ENCODE measurements around the gene ABI3BP. TPM values are rescaled to one million over a fixed set of nuclear protein-coding genes. Genes with fewer than 3 reads are reported as not detected.

ABI3BP gene
- total and polyA plus RNA-seq, 10 of the 15 experiments (the other 5 are each of a cell fraction or from before 2014, with no cell fraction given), result 0.03 to 0.42 (median 0.11) TPM; not detected in 4

GRCh38 chr3:100708644-100708988, 284.6 kb downstream of the ABI3BP start (continued):
- TF ChIP-seq PAX5 (IDR thresholded peaks at IDR 0.05; ENCODE audit: borderline replicate concordance, low read depth, low read length) (no peak), RBBP5 (conservative IDR thresholded peaks at IDR 0.05) (no peak), ATF7 (IDR thresholded peaks at IDR 0.05; ENCODE audit: low read depth) (no peak), ZZZ3 (IDR thresholded peaks at IDR 0.05; ENCODE audit: control insufficient read depth, insufficient read length, low read depth) (no peak), NKRF (conservative IDR thresholded peaks at IDR 0.05) (no peak), PAX8 (IDR thresholded peaks at IDR 0.05) (no peak), MEF2A (IDR thresholded peaks at IDR 0.05; ENCODE audit: insufficient read depth, low read depth, low read length) (no peak), WRNIP1 (IDR thresholded peaks at IDR 0.05; ENCODE audit: borderline replicate concordance, low read depth, low read length) (no peak), ZBTB11 (CRISPR knock-in tag; IDR thresholded peaks at IDR 0.05) (no peak), MAX (IDR thresholded peaks at IDR 0.05; ENCODE audit: low read depth, low read length) (no peak), LARP7 (IDR thresholded peaks at IDR 0.05) (peak; percentile 43; the same call in 1 of the 2 replicates), ZNF207 (IDR thresholded peaks at IDR 0.05; ENCODE audit: borderline replicate concordance) (0 out of 2 replicates have a peak, but pooled peaks have one; percentile 17), EGR1 (IDR thresholded peaks at IDR 0.05; ENCODE audit: borderline replicate concordance in 1 of 2, low read depth in 2 of 2, low read length in 2 of 2) (no peak), TBL1XR1 (IDR thresholded peaks at IDR 0.05; ENCODE audit: low read depth, low read length) (no peak), MLLT1 (IDR thresholded peaks at IDR 0.05) (peak; percentile 58; the same call in 1 of the 2 replicates), YBX1 (IDR thresholded peaks at IDR 0.05) (no peak), CBFB (IDR thresholded peaks at IDR 0.05; ENCODE audit: low read depth) (no peak)
